Measurements from ENCODE around the gene UBE2D3.

DNA sequence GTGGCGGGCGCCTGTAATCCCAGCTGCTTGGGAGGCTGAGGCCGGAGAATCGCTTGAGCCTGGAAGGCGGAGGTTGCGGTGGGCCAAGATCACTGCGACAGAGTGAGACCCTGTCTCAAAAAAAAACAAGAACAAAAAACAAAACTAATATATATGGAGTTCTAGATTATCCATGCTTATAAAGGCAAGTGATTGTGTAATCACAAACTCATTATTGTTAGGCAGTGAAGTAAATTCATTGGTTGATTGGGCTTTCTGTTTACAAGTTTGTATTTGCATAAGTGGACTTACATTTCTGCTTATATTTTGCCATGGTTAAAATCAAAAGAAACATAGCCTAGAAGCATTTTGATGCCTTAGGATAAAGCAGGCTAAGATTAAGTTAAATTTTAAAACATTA lies 2.5 kb upstream of the UBE2D3 start:
- TF ChIP-seq, protein P1, sequence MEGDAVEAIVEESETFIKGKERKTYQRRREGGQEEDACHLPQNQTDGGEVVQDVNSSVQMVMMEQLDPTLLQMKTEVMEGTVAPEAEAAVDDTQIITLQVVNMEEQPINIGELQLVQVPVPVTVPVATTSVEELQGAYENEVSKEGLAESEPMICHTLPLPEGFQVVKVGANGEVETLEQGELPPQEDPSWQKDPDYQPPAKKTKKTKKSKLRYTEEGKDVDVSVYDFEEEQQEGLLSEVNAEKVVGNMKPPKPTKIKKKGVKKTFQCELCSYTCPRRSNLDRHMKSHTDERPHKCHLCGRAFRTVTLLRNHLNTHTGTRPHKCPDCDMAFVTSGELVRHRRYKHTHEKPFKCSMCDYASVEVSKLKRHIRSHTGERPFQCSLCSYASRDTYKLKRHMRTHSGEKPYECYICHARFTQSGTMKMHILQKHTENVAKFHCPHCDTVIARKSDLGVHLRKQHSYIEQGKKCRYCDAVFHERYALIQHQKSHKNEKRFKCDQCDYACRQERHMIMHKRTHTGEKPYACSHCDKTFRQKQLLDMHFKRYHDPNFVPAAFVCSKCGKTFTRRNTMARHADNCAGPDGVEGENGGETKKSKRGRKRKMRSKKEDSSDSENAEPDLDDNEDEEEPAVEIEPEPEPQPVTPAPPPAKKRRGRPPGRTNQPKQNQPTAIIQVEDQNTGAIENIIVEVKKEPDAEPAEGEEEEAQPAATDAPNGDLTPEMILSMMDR (IDR thresholded peaks at IDR 0.05): no peak
- TF ChIP-seq ZNF317 (CRISPR knock-in tag; IDR thresholded peaks at IDR 0.05; ENCODE audit: borderline replicate concordance, low read depth): no peak
- no peak for TF ChIP-seq CBFB (CRISPR knock-in tag; IDR thresholded peaks at IDR 0.05; ENCODE audit: low read depth)
